ENCODE results near the gene TTC9. TPM values are rescaled to one million over a fixed set of nuclear protein-coding genes. Genes with fewer than 3 reads are reported as not detected.

The TTC9 gene
- total RNA-seq, 1 experiment from 2014 or later = 0.80 TPM

DNA sequence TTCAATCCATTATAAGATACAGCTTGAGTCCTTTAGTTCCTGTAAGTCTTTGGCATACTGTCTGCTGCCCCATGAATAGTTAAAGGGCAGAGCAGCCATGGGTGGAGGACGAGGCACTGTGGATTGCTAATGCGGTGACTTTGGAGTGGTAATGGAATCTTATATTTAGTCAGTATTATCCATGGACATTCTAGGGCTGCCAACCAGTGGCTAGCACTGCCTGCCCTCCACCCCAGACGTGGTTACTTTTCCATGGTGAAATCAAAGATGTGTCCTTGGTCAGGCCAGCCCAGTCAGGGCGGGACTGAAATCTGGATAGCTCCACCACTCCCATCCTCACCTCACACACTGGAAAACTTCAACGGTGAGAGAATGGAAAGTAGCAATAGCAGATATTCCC is 2.3 kb downstream of the TTC9 start:
- no peak for DNase-seq (ENCODE audit: low read depth)

DNA sequence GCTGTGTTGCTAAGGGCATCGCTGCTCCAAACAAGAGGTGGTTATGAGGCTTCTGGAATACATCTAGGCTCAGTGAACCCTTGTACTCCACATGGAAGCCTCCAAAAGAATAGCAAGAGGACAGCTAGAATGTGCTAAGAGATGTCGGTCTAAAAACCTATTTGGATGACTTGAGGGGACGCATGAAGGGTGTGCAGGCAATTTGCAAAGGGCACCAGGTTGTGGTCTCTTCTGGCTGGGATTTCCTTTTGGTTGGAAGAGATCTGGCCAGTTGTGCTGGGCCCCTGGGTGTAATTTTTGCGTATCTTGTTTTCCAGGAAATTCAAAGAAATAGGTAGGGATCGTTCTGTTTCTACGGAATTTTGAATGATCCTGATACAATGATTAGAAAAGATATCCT is 4.2 kb downstream of the TTC9 start:
- DNase-seq (ENCODE audit: low read depth) = no peak

DNA sequence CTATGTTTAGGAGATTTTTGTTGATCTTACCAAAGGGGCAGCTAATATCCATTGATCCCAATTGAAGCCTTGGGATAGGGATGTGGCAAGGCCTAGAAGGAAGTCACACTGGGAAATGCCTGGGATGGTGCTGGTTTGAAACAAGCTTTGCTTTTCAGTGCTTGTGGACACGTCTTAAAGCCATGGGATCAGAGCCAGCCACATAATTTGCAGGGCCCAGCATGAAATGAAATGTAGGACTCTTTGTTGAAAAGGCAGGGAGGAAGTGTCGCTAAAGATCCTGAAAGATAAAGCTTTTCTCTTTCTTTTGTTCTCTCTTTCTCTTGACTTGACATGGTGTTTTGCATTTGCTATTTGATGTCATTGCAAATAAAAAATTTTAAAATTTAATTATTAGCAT is 5.0 kb downstream of the TTC9 start:
- DNase-seq (ENCODE audit: low read depth) = no peak

DNA sequence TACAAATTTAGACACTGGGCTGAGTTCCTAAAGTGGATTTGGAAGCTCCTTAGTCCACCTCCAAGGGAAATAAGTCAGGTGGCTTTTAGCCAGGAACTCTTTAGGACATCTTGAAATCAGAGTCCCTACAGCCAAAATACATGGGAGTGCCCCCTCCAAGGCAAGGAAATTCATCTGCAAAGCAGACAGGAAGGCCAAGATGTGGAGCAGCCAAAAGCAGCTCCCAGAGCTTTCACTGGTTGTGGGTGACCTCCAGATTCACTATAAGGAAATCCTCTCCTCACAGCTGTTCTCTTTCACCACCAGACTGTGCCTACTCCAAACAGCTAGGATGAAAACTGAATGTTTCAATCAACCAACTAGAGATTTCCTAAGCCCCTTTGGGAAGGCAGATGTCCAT is 6.6 kb downstream of the TTC9 start:
- no peak for DNase-seq (ENCODE audit: low read depth)

DNA sequence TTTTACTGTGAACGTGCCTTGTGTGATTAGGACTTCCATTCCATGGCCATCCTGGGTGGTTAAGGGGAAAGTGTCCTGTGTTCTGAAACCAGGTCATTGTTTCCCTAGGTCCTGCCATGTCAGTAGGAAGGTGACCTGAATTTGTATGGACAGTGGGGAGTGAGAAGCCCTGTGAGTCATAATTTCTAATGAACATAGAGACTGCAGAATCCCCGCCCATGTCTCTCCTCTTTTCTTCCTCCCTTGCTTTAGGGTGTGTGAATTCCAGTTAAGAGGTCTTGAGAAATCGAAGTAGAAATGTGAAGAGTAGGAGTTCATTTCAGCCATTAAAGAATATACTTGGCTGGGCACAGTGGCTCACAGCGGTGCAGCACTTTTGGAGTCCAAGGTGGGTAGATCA is 8.1 kb downstream of the TTC9 start:
- no peak for DNase-seq (ENCODE audit: low read depth)

DNA sequence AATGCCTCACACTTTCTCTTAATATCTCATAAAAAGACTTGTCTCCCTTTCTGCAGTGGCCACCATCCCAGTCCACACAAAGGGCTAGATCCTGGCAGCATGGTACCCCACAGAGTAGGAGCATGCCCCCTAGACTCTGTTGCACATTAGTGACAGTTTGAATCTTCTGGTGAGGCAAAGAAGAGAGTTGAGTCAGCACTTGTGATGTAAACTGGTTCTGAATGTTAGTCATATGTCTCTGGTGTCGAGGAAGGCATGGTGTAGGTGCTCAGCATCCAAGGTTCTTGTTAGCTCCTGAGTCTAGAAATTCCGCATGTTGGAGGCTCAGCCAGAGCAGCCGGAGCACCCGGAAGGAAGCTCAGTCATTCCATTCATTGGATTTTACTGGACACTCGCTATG is 9.8 kb downstream of the TTC9 start:
- DNase-seq (ENCODE audit: low read depth) = no peak

DNA sequence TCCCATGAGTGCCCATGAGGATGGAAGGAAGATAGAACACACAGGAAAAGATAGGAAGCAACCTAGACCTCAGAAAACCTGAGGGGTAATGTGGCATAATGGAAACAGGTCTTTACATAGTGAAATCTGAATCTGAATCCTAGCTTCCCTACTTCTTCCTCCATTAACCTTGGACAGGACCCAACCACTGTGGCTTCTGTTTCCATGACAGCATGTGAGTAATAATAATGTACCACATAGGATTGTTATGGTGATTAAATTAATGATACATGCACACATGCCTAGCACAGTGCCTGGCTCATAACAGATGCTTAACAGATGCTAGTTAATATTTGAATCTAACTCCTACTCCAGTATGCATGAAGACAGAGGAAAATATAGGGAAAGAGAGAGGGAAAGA is 11.2 kb downstream of the TTC9 start:
- peak; percentile 18 for DNase-seq (ENCODE audit: low read depth)

DNA sequence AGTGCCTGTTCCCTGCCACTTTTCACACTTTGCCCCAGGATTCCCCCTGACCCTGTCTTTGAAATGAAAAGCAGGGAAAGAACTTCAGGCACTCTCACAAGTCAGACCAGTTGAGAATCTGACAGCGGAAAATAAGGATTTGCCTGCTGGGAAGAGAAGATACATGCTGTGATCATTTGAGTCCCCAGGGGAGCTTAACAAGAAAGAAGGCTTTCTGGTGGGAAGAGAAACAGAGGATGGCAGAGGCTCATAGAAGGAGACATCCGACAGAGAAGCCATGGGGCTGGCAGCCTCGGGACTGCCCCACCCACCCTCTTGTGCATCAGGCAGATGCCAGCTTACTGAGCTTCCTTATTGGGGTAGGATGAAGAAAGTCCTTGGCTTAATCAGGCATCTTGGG is 11.9 kb downstream of the TTC9 start:
- no peak for DNase-seq (ENCODE audit: low read depth)

DNA sequence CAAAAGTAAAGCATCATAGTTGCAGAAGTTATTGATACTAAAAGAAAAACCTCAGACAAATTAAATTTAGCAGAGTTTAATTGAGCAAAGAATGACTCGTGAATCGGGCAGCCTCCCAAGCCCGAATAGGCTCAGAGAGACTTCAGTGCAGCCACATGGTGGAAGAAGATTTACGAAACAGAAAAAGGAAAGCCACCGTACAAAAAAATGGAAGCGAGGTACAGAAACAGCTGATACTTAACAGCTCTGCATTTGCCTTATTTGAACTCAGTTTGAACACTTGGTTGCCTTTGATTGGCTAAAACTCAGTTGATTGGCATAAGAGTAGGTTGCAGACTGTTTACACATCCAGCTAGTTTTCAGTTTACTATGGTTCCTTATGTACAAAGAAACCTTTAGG is 12.9 kb downstream of the TTC9 start:
- DNase-seq (ENCODE audit: low read depth) = no peak

DNA sequence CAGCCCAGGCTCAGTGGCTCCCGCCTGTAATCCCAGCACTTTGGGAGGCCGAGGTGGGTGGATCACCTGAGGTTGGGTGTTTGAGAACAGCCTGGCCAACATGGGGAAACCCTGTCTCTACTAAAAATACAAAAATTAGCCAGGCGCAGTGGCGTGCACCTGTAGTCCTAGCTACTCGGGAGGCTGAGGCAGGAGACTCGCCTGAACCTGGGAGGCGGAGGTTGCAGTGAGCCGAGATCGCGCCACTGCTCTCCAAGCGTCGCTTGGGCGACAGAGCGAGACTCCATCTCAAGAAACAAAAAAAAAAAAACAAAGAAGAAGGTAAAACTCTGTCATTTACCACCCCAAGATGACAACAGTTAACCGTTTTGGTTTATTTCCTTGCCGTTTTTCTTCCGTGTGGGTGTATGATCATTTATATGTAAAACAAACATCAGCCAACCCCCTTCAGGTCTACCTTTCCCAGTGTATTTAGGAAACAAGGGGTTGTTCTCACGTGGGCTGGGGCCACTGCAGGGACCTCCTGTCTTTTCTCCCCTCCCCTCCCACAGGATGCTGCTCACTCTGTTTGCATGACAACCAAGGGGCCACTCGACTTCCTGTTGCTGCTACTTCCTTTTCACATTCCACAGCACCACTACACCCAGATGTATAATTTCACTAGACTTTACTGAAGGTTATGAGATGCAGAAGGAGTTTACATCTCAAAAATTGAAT is 13.6 kb downstream of the TTC9 start:
- peak; percentile 67 for DNase-seq (ENCODE audit: low read depth)

DNA sequence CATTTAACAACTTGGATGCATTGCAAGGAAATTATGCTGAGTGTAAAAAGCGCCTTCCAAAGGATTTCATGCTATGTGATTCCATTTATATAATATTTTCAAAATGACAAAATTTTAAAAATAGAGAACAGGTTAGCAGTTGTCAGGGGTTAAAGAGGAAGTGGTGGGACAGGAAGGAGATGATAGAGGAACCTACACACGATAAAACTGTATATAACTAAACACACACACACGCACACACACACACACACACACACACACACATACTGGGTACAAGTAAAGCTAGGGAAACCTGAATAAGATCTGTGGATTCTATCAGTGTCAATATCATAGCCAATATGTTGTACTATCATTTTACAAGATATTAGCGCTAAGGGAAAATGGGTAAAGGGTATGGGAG is 17.2 kb downstream of the TTC9 start:
- DNase-seq (ENCODE audit: low read depth) = no peak

DNA sequence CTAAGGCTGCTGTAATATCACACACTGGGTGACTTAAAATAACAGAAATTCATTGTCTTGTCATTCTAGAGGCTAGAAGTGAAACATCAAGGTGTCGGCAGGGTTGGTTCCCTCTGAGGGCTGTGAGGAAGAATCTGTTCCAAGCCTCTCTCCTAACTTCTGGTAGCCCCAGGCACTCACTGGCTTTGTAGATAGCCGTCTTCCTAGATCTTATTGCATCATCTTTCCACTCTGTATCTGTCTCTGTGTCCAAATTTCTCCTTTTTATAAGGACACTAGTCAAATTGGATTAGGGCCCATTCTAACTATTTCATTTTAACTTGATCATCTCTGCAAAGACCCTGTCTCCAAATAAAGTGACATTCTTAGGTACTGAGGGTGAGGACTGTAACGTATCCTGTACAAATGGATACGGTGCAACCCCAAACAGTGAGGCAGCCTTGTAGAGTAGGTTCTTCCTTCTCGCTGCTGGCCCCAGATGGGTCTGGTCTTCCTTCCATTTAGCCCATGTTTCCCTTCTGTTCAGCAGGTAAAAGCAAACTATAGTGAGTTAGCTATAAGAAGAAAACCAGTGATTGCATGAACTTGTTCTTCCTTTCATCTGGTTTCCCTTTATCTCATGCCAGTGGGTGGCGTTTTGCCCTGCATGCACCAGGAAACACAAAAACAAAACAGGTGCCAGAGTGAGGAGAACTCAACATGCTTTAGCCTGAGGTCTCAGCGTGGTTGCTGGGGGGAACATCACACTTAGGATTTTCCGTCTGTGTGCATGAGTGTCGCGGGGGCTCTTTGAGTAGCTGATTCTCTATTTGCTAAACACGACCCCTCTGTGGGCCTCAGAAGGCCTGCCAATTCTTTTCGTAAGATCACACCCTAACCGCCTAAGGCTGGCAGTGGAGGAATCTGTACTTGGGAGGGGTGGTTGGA is 19.5 kb downstream of the TTC9 start:
- no peak for DNase-seq (ENCODE audit: low read depth)

DNA sequence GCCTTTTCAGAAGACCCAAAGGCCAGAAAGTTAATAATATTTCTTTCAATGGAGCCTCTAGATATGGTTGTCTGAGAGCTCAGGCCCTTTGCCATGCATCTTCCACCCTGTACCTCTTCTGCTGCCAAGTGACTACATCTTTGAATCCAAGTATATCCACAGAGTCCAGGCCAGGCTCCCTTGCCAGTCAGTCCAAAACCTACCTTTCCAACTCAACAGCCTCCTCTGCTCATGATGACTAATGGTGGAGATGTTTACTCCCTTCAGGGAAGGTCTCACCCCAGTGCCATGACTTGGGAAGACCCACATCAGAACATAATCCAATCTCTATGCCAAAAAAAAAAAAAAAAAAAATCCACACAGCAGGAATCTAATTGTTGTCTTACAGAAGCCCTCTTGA is 20.4 kb downstream of the TTC9 start:
- no peak for DNase-seq (ENCODE audit: low read depth)

DNA sequence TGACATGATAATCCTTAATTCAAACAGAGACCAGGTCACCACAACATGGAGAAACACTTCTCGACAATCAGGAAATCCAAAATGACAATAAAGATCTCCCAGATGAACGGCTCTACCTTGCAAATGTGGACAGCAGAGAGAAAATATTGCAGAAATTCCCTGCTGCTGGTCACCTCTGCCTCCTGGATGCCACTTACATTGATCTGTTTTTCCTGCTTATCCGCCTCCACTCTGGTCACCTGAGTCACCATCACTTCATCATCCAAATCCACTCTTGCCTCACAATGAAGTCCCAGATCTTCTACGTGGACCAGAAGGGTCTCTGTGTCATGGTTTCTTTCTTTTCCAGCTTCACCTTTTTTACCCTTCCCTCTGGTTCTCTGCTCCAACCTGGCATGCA is 21.1 kb downstream of the TTC9 start:
- no peak for DNase-seq (ENCODE audit: low read depth)

DNA sequence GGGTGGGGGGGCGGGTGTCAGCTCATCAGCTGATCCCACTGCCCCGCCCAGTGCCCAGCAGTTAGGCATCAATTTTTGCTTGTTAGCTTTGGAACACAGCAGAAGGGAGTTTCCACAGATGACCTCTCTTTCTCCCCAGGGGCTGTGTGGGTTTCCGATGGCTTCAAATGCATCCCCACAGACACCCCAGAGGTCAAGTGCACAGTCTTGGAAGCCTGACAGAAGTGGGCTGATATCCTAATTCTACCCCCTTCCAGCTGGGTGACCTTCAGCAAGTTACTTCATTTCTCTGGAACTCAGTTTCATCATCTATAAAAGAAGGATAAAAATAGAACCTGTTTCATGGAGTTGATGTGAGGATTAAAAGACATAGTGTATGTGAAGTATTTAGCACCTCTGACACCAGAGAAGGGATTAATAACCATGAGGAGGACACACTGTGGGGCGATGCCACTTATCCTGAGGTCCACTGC is 22.0 kb downstream of the TTC9 start:
- no peak for DNase-seq (ENCODE audit: low read depth)

DNA sequence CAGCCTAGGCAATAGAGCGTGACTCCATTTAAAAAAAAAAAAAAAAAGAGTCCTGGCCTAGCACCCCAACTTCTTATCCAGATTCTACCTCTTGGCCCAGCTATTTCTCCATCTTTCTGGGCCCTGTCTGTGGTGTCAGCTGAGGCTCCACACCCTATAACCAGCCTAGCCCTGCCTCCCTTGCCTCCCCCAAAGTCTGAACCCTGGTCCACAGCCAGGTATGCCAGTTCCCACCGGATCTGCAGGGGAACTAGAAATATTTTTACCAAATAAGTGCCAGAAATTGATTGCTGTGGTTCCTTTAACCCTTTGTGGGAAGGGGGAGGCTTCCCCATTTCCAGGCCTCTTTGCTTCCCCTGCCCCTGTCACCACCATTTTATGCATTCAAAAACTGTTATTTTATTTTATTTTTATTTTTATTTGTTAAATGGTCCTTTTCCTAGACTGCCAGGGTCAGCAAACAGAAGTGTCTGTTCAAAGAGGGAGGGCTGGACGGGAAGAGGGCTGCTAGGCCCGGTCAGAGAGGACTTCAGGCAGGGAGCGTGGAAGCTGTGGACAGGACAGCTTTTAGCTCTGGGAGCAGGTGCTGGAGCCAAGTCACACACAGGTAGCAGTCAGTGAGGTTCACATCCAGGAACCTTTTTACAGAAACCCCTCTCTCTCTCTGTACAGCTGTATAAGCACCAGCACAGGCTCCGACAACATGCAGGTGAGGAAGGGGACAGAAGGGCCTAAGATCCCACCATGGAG is 23.2 kb downstream of the TTC9 start:
- DNase-seq (ENCODE audit: low read depth) = no peak

DNA sequence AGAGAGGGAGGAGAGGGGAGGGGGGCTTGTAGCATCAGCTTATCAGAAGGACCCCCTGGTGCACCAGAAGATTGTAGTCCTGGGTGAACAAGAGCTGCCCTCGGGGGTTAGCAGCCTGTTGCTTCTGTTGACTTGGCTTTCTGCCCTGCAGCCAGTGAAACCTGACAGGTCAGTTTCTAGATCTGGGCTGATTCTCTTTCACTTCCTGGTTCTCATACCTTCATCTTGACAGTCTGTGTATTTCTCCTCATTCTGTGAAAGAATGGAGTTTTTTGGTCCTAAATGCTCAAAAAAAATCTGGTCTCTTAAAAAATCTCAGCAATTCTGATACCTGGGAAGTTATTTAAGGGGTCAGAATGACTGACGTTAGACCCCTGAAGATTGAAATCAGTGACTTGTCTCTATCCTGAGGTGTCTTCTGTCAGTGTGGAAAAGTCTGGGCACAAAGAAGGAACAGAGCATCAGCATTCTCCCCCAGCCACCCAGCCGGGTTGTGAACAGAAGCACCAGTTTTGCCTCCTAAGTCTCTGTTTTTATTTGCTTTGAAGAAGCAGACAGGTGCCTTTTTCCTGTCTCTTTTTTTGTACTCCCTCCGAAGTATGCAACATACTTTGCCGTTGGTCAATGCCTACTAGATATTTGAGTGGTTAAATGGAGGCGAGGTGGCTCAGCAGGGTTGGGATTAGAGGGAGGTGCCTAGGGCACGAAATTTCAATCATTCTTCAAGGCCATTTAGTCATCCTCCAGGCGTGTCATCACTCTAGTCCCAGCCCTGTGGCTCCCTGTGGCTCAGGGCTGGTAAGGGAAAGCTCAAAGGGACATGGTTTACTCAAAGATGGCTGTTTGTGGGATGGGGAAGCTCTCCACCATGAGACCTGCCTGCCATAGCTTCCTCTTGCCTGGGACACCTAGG is 24.0 kb downstream of the TTC9 start:
- peak; percentile 54 for DNase-seq (ENCODE audit: low read depth)

DNA sequence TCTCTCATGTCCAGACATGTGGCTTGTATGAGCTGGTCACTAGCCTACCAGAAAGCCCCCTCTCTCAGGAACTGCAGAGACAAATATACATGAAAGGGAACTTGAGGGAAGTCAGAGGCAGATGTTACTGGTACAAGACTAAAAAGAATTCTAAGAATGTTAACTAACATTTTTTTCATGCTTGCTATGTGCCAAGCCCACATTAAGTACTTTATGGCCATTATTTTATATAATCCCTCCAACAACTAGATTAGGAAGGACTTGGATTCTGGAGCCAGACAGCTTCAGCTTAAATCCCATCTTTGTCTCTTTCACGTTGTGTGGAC is 24.6 kb downstream of the TTC9 start:
- DNase-seq (ENCODE audit: low read depth) = no peak

DNA sequence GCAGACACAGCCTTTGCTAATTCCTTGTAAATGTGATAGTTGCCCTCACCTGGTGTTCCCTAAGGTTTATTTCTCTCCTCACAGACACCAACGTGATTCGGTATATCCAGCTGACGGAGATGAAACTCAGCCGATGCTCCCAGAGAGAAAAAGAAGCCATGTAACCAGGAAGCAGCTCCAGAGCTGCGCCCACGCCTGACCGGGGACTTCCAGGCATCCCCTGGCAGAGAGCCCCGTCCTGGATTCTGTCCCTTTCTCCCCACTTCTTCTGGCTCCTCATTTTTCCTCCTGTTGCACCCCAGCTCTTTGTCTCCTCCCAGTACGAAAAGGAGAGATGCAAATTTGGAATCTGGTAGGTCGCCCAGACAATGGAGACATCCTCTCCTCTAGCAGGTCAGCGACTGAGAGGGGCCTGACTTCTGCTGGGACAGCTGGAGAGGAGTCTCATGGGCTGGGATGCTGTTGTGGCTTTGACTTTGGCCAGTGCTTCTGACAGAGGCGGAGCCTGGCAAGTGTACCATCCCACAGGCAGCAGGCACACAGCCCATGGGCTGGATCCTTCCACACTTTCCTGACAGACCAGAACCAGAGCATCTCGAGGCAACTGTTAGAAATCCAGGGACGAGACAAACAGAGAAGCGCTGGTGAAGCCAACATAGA is 29.4 kb downstream of the TTC9 start:
- no peak for DNase-seq (ENCODE audit: low read depth)

All from HT1080 (cell line).